Ascending aorta (tissue), 2 donors: ENCODE data around the gene OR6K6. TPM values are rescaled to one million over a fixed set of nuclear protein-coding genes. Genes with fewer than 3 reads are reported as not detected.

Experiments used
- DNase-seq, 2 donors: peaks; one replicate each; pipeline ENCODE4 v3.0.0-alpha.2; 2019; ENCODE audit warnings: low spot score in 2 of 2
- H3K27ac ChIP-seq, 2 donors: fragments of 200-600 bp; sonication (generic); one replicate each; pipeline ENCODE4 v1.5.1; 2016 to 2017; ENCODE audit warnings: mild to moderate bottlenecking in 1 of 2
- H3K27me3 ChIP-seq: fragments of 200-600 bp; sonication (generic); one replicate; pipeline ENCODE4 v1.5.1; 2017
- H3K36me3 ChIP-seq, 2 donors: fragments of 200-600 bp; sonication (generic); one replicate each; pipeline ENCODE4 v1.5.1; 2016
- H3K4me1 ChIP-seq, 2 donors: fragments of 200-600 bp; sonication (generic); one replicate each; pipeline ENCODE4 v1.5.1; 2016 to 2017; ENCODE audit warnings: mild to moderate bottlenecking in 1 of 2
- H3K4me3 ChIP-seq, 2 donors: fragments of 200-600 bp; sonication (generic); one replicate each; pipeline ENCODE4 v1.5.1; 2016 to 2017; ENCODE audit warnings: mild to moderate bottlenecking in 1 of 2
- H3K9me3 ChIP-seq, 2 donors: fragments of 200-600 bp; sonication (generic); one replicate each; pipeline ENCODE4 v1.5.1; 2016
- intact Hi-C: fragments of 100-400 bp; cut with DNase I; formaldehyde crosslinking; loops from one replicate; pipeline ENCODE4 v1.15.1; 2023
- total RNA-seq: library from RNA; depleted of rRNA; stranded (reverse); fragments of >200 nt; gene quantifications from one replicate; pipeline ENCODE4 v1.1.0, GENCODE V29; 2016
- TF ChIP-seq, protein P1 (sequence below), 3 experiments: fragments of 200-600 bp in 2 of 3; fragments of 450-650 bp in 1 of 3; sonication (generic) in 2 of 3; IDR thresholded peaks; one replicate each; pipeline ENCODE4 v1.5.1; 2016 to 2019; ENCODE audit warnings: antibody characterized with exemption in 3 of 3, mild to moderate bottlenecking in 1 of 3, moderate library complexity in 1 of 3

OR6K6 gene
- total RNA-seq, 1 donor from 2014 or later: not detected

DNA sequence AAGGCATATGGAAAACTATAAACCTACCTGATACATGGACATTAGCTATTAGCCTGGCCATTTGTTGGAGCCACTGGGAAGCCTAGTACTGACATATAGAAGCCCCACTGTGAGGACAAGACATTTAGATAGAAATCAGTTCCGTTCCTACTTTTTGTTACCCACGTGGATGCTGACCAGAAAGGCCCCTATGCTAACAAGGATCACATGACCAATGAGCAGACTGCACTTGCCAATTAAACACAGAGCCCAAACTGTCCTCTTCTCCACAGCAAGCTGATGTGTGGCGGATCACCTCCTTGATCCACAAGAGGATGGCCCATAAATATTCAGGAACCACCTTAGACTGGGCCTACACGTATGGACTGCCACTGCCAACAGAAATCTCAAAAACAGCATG, 22.8 kb upstream of the OR6K6 start:
- intact Hi-C loops: no loop called here
- TF ChIP-seq, protein P1, sequence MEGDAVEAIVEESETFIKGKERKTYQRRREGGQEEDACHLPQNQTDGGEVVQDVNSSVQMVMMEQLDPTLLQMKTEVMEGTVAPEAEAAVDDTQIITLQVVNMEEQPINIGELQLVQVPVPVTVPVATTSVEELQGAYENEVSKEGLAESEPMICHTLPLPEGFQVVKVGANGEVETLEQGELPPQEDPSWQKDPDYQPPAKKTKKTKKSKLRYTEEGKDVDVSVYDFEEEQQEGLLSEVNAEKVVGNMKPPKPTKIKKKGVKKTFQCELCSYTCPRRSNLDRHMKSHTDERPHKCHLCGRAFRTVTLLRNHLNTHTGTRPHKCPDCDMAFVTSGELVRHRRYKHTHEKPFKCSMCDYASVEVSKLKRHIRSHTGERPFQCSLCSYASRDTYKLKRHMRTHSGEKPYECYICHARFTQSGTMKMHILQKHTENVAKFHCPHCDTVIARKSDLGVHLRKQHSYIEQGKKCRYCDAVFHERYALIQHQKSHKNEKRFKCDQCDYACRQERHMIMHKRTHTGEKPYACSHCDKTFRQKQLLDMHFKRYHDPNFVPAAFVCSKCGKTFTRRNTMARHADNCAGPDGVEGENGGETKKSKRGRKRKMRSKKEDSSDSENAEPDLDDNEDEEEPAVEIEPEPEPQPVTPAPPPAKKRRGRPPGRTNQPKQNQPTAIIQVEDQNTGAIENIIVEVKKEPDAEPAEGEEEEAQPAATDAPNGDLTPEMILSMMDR (IDR thresholded peaks at IDR 0.05): no peak

DNA sequence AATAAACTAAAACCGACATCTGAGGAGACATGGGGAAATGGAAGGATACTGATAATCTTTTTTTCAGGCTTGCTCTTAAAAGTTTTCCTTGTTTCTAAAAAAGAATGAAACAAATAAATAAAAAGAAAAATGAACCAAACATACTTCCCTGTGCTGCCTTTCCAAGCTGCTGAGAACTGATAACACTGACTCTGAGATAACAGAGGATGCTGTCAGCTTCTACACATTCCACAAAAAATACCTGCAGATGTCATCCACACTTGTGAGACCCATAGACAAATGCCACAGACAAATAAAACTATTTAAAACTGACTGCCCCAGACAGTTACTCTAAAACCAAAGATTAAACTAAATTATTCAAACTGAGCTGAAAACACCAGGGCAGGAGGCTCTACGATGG, 22.0 kb upstream of the OR6K6 start:
- no peak for DNase-seq
- H3K27ac ChIP-seq: no peak overlapping the region
- H3K9me3 ChIP-seq: no peaks in the 10 kb centered on the region
- no peak overlapping the region for H3K4me3 ChIP-seq
- H3K4me1 ChIP-seq: no peaks in the 10 kb centered on the region
- intact Hi-C loops: no loop called here
- no peaks in the 10 kb centered on the region for H3K27me3 ChIP-seq
- TF ChIP-seq, protein P1 (IDR thresholded peaks at IDR 0.05): no peak
- H3K36me3 ChIP-seq: no peaks in the 10 kb centered on the region

More for the DNA sequence above, 22.8 kb upstream of the OR6K6 start:
- Histone ChIP-seq H3K27me3 (no peaks in the 10 kb centered on the region), H3K9me3 (no peaks in the 10 kb centered on the region), H3K4me3 (no peak overlapping the region), H3K36me3 (no peaks in the 10 kb centered on the region), H3K4me1 (no peaks in the 10 kb centered on the region), H3K27ac (no peak overlapping the region)
- DNase-seq: no peak

DNA sequence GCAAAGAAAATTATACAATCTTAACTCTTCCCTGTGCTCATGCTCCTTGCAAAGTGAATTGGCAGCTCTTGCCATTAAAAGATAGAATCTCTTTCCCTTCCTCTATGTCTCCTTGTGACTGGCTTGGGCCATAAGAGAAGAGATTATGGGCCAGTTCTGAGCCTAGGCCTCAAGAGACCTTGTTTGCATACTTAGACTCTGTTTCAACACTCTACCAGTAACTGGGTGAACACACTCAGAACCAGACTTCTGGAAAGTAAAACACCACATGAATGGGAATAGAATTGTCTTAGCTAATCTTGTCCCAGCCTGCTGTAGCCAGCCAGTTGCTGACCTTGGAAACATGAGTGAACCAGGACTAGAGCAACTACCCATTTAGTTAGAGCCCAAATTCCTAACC, 18.7 kb upstream of the OR6K6 start:
- no peak for DNase-seq
- Histone ChIP-seq H3K9me3 (no peaks in the 10 kb centered on the region), H3K4me1 (no peaks in the 10 kb centered on the region), H3K27ac (no peak overlapping the region), H3K4me3 (no peak overlapping the region), H3K27me3 (no peaks in the 10 kb centered on the region), H3K36me3 (no peaks in the 10 kb centered on the region)
- TF ChIP-seq, protein P1 (IDR thresholded peaks at IDR 0.05): no peak
- intact Hi-C loops: no loop called here

DNA sequence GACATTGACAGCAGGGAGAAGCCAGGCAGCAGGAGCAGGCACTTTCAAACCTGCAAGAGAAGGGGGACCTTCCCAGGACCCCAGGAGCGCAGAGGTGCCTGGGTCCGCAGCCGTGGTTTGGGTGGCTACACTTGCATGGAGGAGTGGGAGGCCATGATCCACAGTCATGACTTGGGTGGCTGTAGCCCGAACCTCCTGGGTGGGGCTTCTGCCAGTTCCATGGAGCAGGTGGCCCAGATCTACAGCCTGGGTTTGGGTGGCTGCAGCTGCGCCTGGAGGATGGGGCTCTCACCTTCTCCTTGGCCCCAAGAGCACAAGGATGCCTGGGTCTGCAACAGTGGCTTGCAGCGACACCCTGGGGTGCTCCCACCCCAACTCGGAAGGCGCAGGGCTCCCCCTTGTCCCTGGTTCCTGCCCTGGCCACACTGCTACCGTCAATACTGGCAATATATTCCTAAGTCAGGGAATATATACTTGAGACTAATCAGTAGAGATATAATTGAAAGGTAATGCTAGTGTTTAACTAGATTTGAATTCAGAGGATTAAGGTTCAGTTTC, 2.3 kb upstream of the OR6K6 start:
- intact Hi-C loops: no loop called here
- Histone ChIP-seq H3K27me3 (no peaks in the 10 kb centered on the region), H3K27ac (no peak overlapping the region), H3K9me3 (no peaks in the 10 kb centered on the region), H3K36me3 (no peaks in the 10 kb centered on the region), H3K4me3 (no peak overlapping the region), H3K4me1 (no peaks in the 10 kb centered on the region)
- no peak for DNase-seq
- TF ChIP-seq, protein P1 (IDR thresholded peaks at IDR 0.05): no peak

DNA sequence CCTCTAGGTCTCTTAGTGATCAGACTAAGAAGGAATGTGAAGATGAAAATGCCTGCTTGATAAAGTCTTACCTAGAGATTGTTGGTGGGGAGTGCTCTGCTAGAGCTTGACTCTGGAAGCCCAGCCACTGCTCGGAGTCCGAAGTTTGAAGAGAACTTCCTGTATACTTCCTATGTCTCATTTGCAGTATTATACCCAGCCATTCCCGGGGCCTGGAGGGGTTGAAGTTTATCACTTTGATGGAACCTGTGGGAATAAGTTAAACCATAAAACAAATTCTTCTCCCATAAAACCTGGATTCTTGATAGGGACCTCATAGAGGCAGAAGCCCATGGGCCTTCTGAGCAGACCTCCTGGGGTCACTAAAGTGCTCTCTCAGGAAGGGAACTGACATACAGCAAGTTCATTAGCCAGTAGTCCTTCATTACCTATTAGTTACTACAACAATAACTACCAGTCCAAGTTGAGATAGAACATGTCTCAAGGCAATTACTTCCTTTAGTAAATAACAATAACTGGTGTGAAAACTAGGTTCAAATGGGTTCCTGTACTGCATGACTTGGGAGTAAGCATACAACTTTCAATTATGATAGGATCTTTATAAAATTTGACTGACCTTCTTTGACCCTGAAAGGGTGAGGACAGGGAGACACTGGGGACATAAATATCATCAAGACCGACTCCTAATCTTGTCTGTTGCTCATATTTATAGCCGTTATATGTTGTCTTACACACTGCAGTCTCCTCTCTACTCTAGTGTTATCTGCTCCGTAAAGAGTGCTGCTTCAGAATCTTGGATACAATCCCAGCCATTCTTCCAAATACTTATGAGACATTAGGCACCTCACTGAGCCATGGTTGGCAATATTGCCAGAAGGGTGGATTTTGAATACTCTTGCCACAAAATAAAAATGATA, 17.7 kb downstream of the OR6K6 start, which contains the start of gene OR6N1:
OR6N1 (minus strand) TSS at position 246 of the 917 bp plus-strand sequence. CDS start 5,513 bp downstream, outside the sequence.
- intact Hi-C loops: no loop called here
- Histone ChIP-seq H3K4me1 (no peaks in the 10 kb centered on the region), H3K27me3 (no peaks in the 10 kb centered on the region), H3K27ac (no peak within 1 kb of the TSS), H3K36me3 (no peaks in the 10 kb centered on the region), H3K4me3 (no peak within 1 kb of the TSS), H3K9me3 (no peaks in the 10 kb centered on the region)
- TF ChIP-seq, protein P1 (IDR thresholded peaks at IDR 0.05): no peak
- no peak for DNase-seq
